Breast epithelium (tissue), 4 donors: ENCODE data around the gene SLC6A12. TPM values are rescaled to one million over a fixed set of nuclear protein-coding genes. Genes with fewer than 3 reads are reported as not detected.

ENCODE experiments used
- DNase-seq, 2 donors: peaks; one replicate each; pipeline ENCODE4 v3.0.0-alpha.2; 2019; ENCODE audit warnings: low spot score in 2 of 2
- H3K27ac ChIP-seq, 2 donors: fragments of 200-600 bp; sonication (generic) in 1 of 2; one replicate each; pipeline ENCODE4 v1.5.1; 2016 to 2019; ENCODE audit warnings: mild to moderate bottlenecking in 1 of 2
- H3K27me3 ChIP-seq, 2 donors: fragments of 200-600 bp; sonication (generic) in 1 of 2; one replicate each; pipeline versions ENCODE4 v1.5.1 to v1.6.0; 2017 to 2019; ENCODE audit warnings: control low read depth in 1 of 2, mild to moderate bottlenecking in 1 of 2
- H3K36me3 ChIP-seq: fragments of 200-600 bp; one replicate; pipeline ENCODE4 v1.5.1; 2019
- H3K4me1 ChIP-seq, 2 donors: fragments of 200-600 bp; sonication (generic); one replicate each; pipeline ENCODE4 v1.5.1; 2016 to 2019; ENCODE audit warnings: control low read depth in 1 of 2
- H3K4me3 ChIP-seq, 3 donors: fragments of 200-600 bp; sonication (generic); 1 replicate in 2 of 3; 2 replicates in 1 of 3; pipeline ENCODE4 v1.5.1; 2016 to 2019; ENCODE audit warnings: mild to moderate bottlenecking in 3 of 3, moderate library complexity in 2 of 3
- H3K9me3 ChIP-seq, 2 donors: fragments of 200-600 bp; sonication (generic) in 1 of 2; one replicate each; pipeline ENCODE4 v1.5.1; 2016 to 2019; ENCODE audit warnings: control low read depth in 1 of 2
- CTCF ChIP-seq, 3 donors: fragments of 450-650 bp; IDR thresholded peaks; one replicate each; pipeline ENCODE4 v1.5.1; 2016 to 2017; ENCODE audit warnings: antibody characterized with exemption in 3 of 3, mild to moderate bottlenecking in 3 of 3, moderate library complexity in 3 of 3
- POLR2A ChIP-seq: fragments of 450-650 bp; IDR thresholded peaks from one replicate; pipeline ENCODE4 v1.6.1; 2016; ENCODE audit warnings: antibody characterized with exemption, mild to moderate bottlenecking, moderate library complexity
- POLR2AphosphoS5 ChIP-seq, 3 donors: sonication (generic); formaldehyde crosslinking; IDR thresholded peaks; one replicate each; pipeline ENCODE4 v1.6.1; 2017; ENCODE audit warnings: antibody characterized with exemption in 3 of 3
- intact Hi-C: fragments of 100-400 bp; cut with DNase I; formaldehyde crosslinking; loops from one replicate; pipeline ENCODE4 v1.15.1; 2023; ENCODE audit warnings: low total_unique reads
- total RNA-seq, 3 donors: library from RNA; depleted of rRNA; stranded (reverse); fragments of >200 nt; gene quantifications; one replicate each; pipeline ENCODE4 v1.1.0, GENCODE V29; 2016

SLC6A12 gene
- total RNA-seq, 3 donors from 2014 or later = 0.33 to 2.1 (median 1.3) TPM

DNA sequence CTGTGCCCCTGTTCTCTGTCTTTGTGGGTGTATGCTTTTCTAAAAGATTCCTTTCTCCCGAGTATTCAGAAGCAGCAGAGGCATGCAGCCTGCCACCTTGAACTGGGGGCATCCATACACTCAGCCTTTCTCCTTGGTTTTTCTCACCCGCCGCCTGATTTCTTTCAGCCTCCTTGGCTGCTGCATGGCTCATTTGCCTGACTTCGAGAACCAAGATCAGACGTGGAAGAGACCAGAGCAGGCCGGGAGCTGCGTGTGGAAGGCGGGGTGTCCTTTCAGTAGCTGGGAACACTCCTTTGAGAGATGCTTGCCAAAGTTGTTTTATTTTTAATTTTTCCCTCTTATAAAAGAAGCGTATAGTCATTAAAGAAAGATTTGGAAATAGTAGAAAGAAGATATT is 53.1 kb downstream of the SLC6A12 start:
- Histone ChIP-seq H3K36me3 (no peaks in the 10 kb centered on the region), H3K9me3 (no peaks in the 10 kb centered on the region), H3K4me3 (no peak overlapping the region), H3K27me3 (no peaks in the 10 kb centered on the region), H3K27ac (no peak overlapping the region), H3K4me1 (no peaks in the 10 kb centered on the region)
- intact Hi-C loops = loop anchor here (2.0 kb wide), 1 partner anchor 66 kb away; no protein-coding TSS in a partner anchor
- no peak for DNase-seq
- TF ChIP-seq CTCF (IDR thresholded peaks at IDR 0.05) = no peak
- TF ChIP-seq POLR2A = no peak
- no peak for TF ChIP-seq POLR2AphosphoS5 (IDR thresholded peaks at IDR 0.05)

GRCh38 chr12:159156-159782 is 54.7 kb downstream of the SLC6A12 start:
- intact Hi-C loops = no loop called here
- Histone ChIP-seq H3K36me3 (no peaks in the 10 kb centered on the region), H3K4me3 (no peak overlapping the region), H3K27ac (no peak overlapping the region), H3K27me3 (no peaks in the 10 kb centered on the region), H3K4me1 (no peaks in the 10 kb centered on the region), H3K9me3 (no peaks in the 10 kb centered on the region)
- TF ChIP-seq POLR2A (no peak), POLR2AphosphoS5 (IDR thresholded peaks at IDR 0.05) (no peak), CTCF (IDR thresholded peaks at IDR 0.05) (no peak)
- DNase-seq = no peak

DNA sequence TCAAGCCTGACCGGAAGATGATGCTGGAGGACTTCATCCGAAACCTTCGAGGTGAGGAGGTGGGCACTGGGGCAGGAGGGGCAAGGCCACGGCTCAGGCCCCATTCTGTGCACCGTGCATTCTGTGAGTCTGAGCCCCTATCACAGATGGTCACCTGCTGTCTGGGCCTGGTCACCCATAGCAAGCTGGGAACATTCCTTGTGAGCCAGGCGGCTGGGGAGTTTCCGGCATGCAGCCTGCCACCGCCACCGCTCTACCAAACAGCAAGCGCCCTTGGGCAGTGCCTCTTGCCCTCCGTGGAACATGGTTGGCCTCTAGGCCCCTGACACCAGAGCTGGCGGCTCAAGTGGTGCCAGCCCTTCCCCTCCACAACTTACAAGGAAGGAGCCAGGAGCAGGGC is 56.3 kb downstream of the SLC6A12 start:
- Histone ChIP-seq H3K27ac (no peak overlapping the region), H3K4me1 (no peaks in the 10 kb centered on the region), H3K27me3 (no peaks in the 10 kb centered on the region), H3K4me3 (no peak overlapping the region), H3K36me3 (no peaks in the 10 kb centered on the region), H3K9me3 (no peaks in the 10 kb centered on the region)
- TF ChIP-seq CTCF (IDR thresholded peaks at IDR 0.05) (no peak), POLR2AphosphoS5 (IDR thresholded peaks at IDR 0.05) (no peak), POLR2A (no peak)
- DNase-seq = no peak
- intact Hi-C loops = loop anchor here (1.0 kb wide), 1 partner anchor 10 kb away; no protein-coding TSS in a partner anchor

GRCh38 chr12:156945-157344 is 57.0 kb downstream of the SLC6A12 start:
- intact Hi-C loops = no loop called here
- TF ChIP-seq POLR2A (no peak), POLR2AphosphoS5 (IDR thresholded peaks at IDR 0.05) (no peak), CTCF (IDR thresholded peaks at IDR 0.05) (no peak)
- DNase-seq = no peak
- H3K4me1 ChIP-seq = no peaks in the 10 kb centered on the region
- no peak overlapping the region for H3K27ac ChIP-seq
- H3K36me3 ChIP-seq = no peaks in the 10 kb centered on the region
- no peak overlapping the region for H3K4me3 ChIP-seq
- H3K27me3 ChIP-seq = no peaks in the 10 kb centered on the region
- no peaks in the 10 kb centered on the region for H3K9me3 ChIP-seq

DNA sequence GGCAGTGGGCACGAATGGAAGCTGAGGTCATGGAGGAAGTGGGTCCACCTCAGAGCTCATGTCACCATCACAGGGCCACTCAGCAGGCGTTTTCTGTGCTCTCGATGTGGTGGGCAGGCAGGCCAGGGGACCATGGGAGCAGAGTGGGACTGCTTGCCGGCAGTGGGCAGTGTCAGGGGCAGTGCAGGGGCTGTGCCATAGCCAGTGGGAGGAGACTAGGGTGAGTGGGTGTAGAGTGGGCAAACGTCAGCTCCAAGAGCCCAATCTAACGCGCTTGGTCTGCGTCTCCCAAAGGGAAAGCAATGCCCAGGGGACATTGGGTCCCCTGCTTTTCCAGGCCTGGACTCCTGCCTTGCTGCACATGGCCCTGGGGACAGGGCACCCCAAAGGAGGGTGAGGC is 58.3 kb downstream of the SLC6A12 start:
- H3K4me3 ChIP-seq = no peak overlapping the region
- intact Hi-C loops = no loop called here
- no peaks in the 10 kb centered on the region for H3K27me3 ChIP-seq
- DNase-seq = no peak
- no peak for TF ChIP-seq POLR2A
- no peak for TF ChIP-seq POLR2AphosphoS5 (IDR thresholded peaks at IDR 0.05)
- no peak for TF ChIP-seq CTCF (IDR thresholded peaks at IDR 0.05)
- H3K4me1 ChIP-seq = no peaks in the 10 kb centered on the region
- H3K9me3 ChIP-seq = no peaks in the 10 kb centered on the region
- no peaks in the 10 kb centered on the region for H3K36me3 ChIP-seq
- no peak overlapping the region for H3K27ac ChIP-seq
